Colonic mucosa (tissue), 4 donors: ENCODE data around the gene WWOX. TPM values are rescaled to one million over a fixed set of nuclear protein-coding genes. Genes with fewer than 3 reads are reported as not detected.

Source experiments
- DNase-seq: peaks from one replicate; pipeline ENCODE4 v3.0.0-alpha.2; 2020
- H3K27ac ChIP-seq: fragments of 200-600 bp; one replicate; pipeline ENCODE4 v1.8.0; 2021
- H3K27me3 ChIP-seq: fragments of 200-600 bp; one replicate; pipeline ENCODE4 v1.8.0; 2021
- H3K36me3 ChIP-seq: fragments of 200-600 bp; one replicate; pipeline ENCODE4 v1.8.0; 2021
- H3K4me1 ChIP-seq: fragments of 200-600 bp; one replicate; pipeline ENCODE4 v1.8.0; 2021; ENCODE audit warnings: mild to moderate bottlenecking
- H3K4me3 ChIP-seq: fragments of 200-600 bp; one replicate; pipeline ENCODE4 v1.8.0; 2021
- H3K9ac ChIP-seq, 2 donors: one replicate each; pipeline ENCODE4 v1.7.0; 2013; ENCODE audit warnings: control low read depth in 2 of 2, low read depth in 2 of 2, low read length in 2 of 2
- H3K9me3 ChIP-seq: fragments of 200-600 bp; one replicate; pipeline ENCODE4 v1.8.0; 2021
- CTCF ChIP-seq: fragments of 200-600 bp; IDR thresholded peaks from one replicate; pipeline ENCODE4 v1.8.0; 2022; ENCODE audit warnings: antibody characterized with exemption, mild to moderate bottlenecking
- intact Hi-C: fragments of 100-400 bp; cut with DNase I; formaldehyde crosslinking; loops from one replicate; pipeline ENCODE4 v1.14.1; 2022
- total RNA-seq, 2 donors: library from RNA; stranded (reverse); fragmentation: NEBNext Ultra II Directional in 1 of 2; extraction: Animal tissue kit (Norgen Biotek cat#: 25700) in 1 of 2; gene quantifications; one replicate each; pipeline ENCODE4 v1.2.1, GENCODE V29; 2021
- donor health status: healthy.
- donor health status: DM: no; HTN: no; CAD: no.
- donor health status: DM: no; HTN: no; CAD: no.

The WWOX gene
- total RNA-seq, 2 donors from 2014 or later = 7.2 to 11.0 TPM

GRCh38 chr16:78998879-78999278 lies 899.4 kb downstream of the WWOX start:
- no peak for TF ChIP-seq CTCF
- no peak overlapping the region for H3K27ac ChIP-seq
- H3K4me3 ChIP-seq = no peak overlapping the region
- no peak overlapping the region for H3K9ac ChIP-seq
- no peaks in the 10 kb centered on the region for H3K36me3 ChIP-seq
- no peaks in the 10 kb centered on the region for H3K27me3 ChIP-seq
- intact Hi-C loops = no loop called here
- H3K9me3 ChIP-seq = no peaks in the 10 kb centered on the region
- no peak for DNase-seq
- H3K4me1 ChIP-seq = no peaks in the 10 kb centered on the region

GRCh38 chr16:79001156-79001967 lies 901.9 kb downstream of the WWOX start:
- H3K4me1 ChIP-seq = no peaks in the 10 kb centered on the region
- no peaks in the 10 kb centered on the region for H3K27me3 ChIP-seq
- no peak overlapping the region for H3K9ac ChIP-seq
- H3K4me3 ChIP-seq = no peak overlapping the region
- H3K9me3 ChIP-seq = no peaks in the 10 kb centered on the region
- H3K36me3 ChIP-seq = no peaks in the 10 kb centered on the region
- no peak overlapping the region for H3K27ac ChIP-seq
- intact Hi-C loops = no loop called here
- TF ChIP-seq CTCF = no peak
- DNase-seq = no peak

- Histone ChIP-seq H3K4me1 (no peaks in the 10 kb centered on the region), H3K4me3 (no peak overlapping the region), H3K27ac (no peak overlapping the region), H3K36me3 (no peaks in the 10 kb centered on the region), H3K9me3 (no peaks in the 10 kb centered on the region), H3K27me3 (no peaks in the 10 kb centered on the region), H3K9ac (no peak overlapping the region)
- no peak for TF ChIP-seq CTCF
- DNase-seq = no peak
- intact Hi-C loops = no loop called here
Measured at GRCh38 chr16:79003026-79003609, 903.7 kb downstream of the WWOX start.

- no peak for TF ChIP-seq CTCF
- H3K9ac ChIP-seq = no peak overlapping the region
- no peak overlapping the region for H3K4me3 ChIP-seq
- intact Hi-C loops = no loop called here
- H3K36me3 ChIP-seq = no peaks in the 10 kb centered on the region
- no peak overlapping the region for H3K27ac ChIP-seq
- no peaks in the 10 kb centered on the region for H3K9me3 ChIP-seq
- no peaks in the 10 kb centered on the region for H3K27me3 ChIP-seq
- H3K4me1 ChIP-seq = no peaks in the 10 kb centered on the region
- DNase-seq = no peak
Measured at GRCh38 chr16:79004309-79004708, 904.9 kb downstream of the WWOX start.

GRCh38 chr16:79005096-79005495 lies 905.6 kb downstream of the WWOX start:
- H3K9ac ChIP-seq = no peak overlapping the region
- no peak for TF ChIP-seq CTCF
- no peak overlapping the region for H3K4me3 ChIP-seq
- H3K36me3 ChIP-seq = no peaks in the 10 kb centered on the region
- no peak overlapping the region for H3K27ac ChIP-seq
- H3K27me3 ChIP-seq = no peaks in the 10 kb centered on the region
- no peaks in the 10 kb centered on the region for H3K4me1 ChIP-seq
- intact Hi-C loops = no loop called here
- no peak for DNase-seq
- no peaks in the 10 kb centered on the region for H3K9me3 ChIP-seq
